Endothelial cell of umbilical vein (primary cell): ENCODE results near the gene UBASH3A. TPM values are rescaled to one million over a fixed set of nuclear protein-coding genes. Genes with fewer than 3 reads are reported as not detected.

Source experiments
- BruUV-seq: library from RNA; stranded (reverse); fragments of 400-500 nt; replicated peaks from 2 replicates; lab custom pipeline; 2021; lab: Mats Ljungman, UMichigan
- CTCF ChIA-PET: fragments of 300-600, 350-600 bp; sonication (Branson Sonifier 250); formaldehyde crosslinking; loops from one replicate; lab custom pipeline; 2021; ENCODE audit warnings: antibody characterized with exemption, inconsistent platforms; lab: Charles Lee
- POLR2A ChIA-PET: fragments of 300-600, 350-600 bp; sonication (Branson Sonifier 250); formaldehyde crosslinking; loops from one replicate; lab custom pipeline; 2021; ENCODE audit warnings: antibody characterized with exemption, inconsistent platforms; lab: Charles Lee
- DNase-seq: peaks from one replicate; pipeline ENCODE4 v3.0.0-alpha.2; 2011; ENCODE audit warnings: low read depth, low spot score
- FAIRE-seq: peaks from 2 replicates; lab custom pipeline; 2011; peaks lifted over from hg19 to GRCh38; lab: Jason Lieb, UNC
- H2AFZ ChIP-seq: 2 replicates; pipeline ENCODE4 v1.6.0; 2012; ENCODE audit warnings: low read depth, low read length, control low read depth, inconsistent platforms
- H3K27ac ChIP-seq: 2 replicates; pipeline ENCODE4 v1.5.1; 2011; ENCODE audit warnings: low read depth, mild to moderate bottlenecking, control low read depth, low read length, moderate library complexity; ENCODE audit not compliant: insufficient read depth
- H3K27me3 ChIP-seq, 2 experiments: 2 replicates each; pipeline versions ENCODE4 v1.6.0 to v1.6.1; 2011; ENCODE audit warnings: low read length in 2 of 2, mixed read lengths in 1 of 2; ENCODE audit not compliant: control insufficient read depth in 2 of 2, insufficient read depth in 2 of 2
- H3K36me3 ChIP-seq, 2 experiments: 2 replicates in 1 of 2; 3 replicates in 1 of 2; pipeline ENCODE4 v1.5.1; 2011; ENCODE audit warnings: low read length in 2 of 2, mild to moderate bottlenecking in 1 of 2, moderate library complexity in 1 of 2; ENCODE audit not compliant: control insufficient read depth in 2 of 2, insufficient read depth in 2 of 2; ENCODE audit errors: extremely low read depth in 1 of 2
- H3K4me1 ChIP-seq: 3 replicates; pipeline ENCODE4 v1.5.1; 2011; ENCODE audit warnings: mild to moderate bottlenecking, low read length; ENCODE audit not compliant: control insufficient read depth, insufficient read depth; ENCODE audit errors: extremely low read depth
- H3K4me2 ChIP-seq: 2 replicates; pipeline ENCODE4 v1.6.1; 2011; ENCODE audit warnings: low read length, control low read depth, mixed read lengths; ENCODE audit not compliant: insufficient read depth
- H3K4me3 ChIP-seq, 3 experiments: fragments of 200-600 bp in 1 of 3; sonication (generic), shearing (Covaris generic) in 1 of 3; replicated peaks in 1 of 3; 2 replicates each; pipeline ENCODE4 v1.5.1; 2011 to 2016; ENCODE audit warnings: control low read depth in 3 of 3, low read length in 3 of 3, mild to moderate bottlenecking in 2 of 3, inconsistent platforms in 1 of 3, low read depth in 1 of 3, moderate library complexity in 1 of 3; ENCODE audit not compliant: insufficient read depth in 1 of 3
- H3K79me2 ChIP-seq: 2 replicates; pipeline ENCODE4 v1.6.0; 2012; ENCODE audit warnings: low read length, inconsistent platforms; ENCODE audit not compliant: control insufficient read depth, insufficient read depth
- H3K9ac ChIP-seq: replicated peaks from 2 replicates; pipeline ENCODE3; 2011; ENCODE audit warnings: low read length, control low read depth; ENCODE audit not compliant: insufficient read depth; ENCODE audit errors: extremely low read depth
- H3K9me1 ChIP-seq: replicated peaks from 3 replicates; pipeline ENCODE4 v1.6.0; 2011; ENCODE audit warnings: mild to moderate bottlenecking, low read length; ENCODE audit not compliant: control insufficient read depth, insufficient read depth; ENCODE audit errors: extremely low read depth
- H3K9me3 ChIP-seq: replicated peaks from 2 replicates; pipeline ENCODE4 v1.5.1; 2012; ENCODE audit warnings: low read length, inconsistent platforms; ENCODE audit not compliant: control insufficient read depth, insufficient read depth
- H4K20me1 ChIP-seq: replicated peaks from 2 replicates; pipeline ENCODE3; 2011; ENCODE audit warnings: mild to moderate bottlenecking, low read length; ENCODE audit not compliant: control insufficient read depth, insufficient read depth; ENCODE audit errors: extremely low read depth
- EZH2 ChIP-seq: IDR thresholded peaks from 2 replicates; pipeline ENCODE4 v1.6.1; 2012; ENCODE audit warnings: borderline replicate concordance, low read depth, mild to moderate bottlenecking, moderate library complexity, low read length, inconsistent platforms; ENCODE audit not compliant: severe bottlenecking
- FOS ChIP-seq: IDR thresholded peaks from 2 replicates; pipeline ENCODE4 v1.6.1; 2011; ENCODE audit warnings: mild to moderate bottlenecking, low read length, moderate library complexity, borderline replicate concordance; ENCODE audit not compliant: insufficient read depth
- GATA2 ChIP-seq: IDR thresholded peaks from 2 replicates; pipeline ENCODE4 v1.7.0; 2011; ENCODE audit warnings: low read depth, mild to moderate bottlenecking, moderate library complexity, mixed read lengths, low read length; ENCODE audit not compliant: insufficient read length, insufficient read depth
- MYC ChIP-seq: IDR thresholded peaks from one replicate; pipeline ENCODE4 v1.6.1; 2011; ENCODE audit warnings: mild to moderate bottlenecking, low read depth, low read length
- POLR2AphosphoS5 ChIP-seq: IDR thresholded peaks from 2 replicates; pipeline ENCODE4 v1.6.1; 2012; ENCODE audit warnings: low read depth, mild to moderate bottlenecking, control low read depth, low read length, moderate library complexity; ENCODE audit not compliant: insufficient read depth
- dilution Hi-C: fragments of 300-500 bp; cut with MboI; formaldehyde crosslinking; loops from one replicate; pipeline ENCODE4 v1.15.0; 2019; ENCODE audit warnings: low sequenced_read_pairs; ENCODE audit not compliant: extremely low pct_ligation_motif_present
- intact Hi-C: fragments of 100-400 bp; cut with micrococcal nuclease; formaldehyde crosslinking; loops from one replicate; pipeline ENCODE4 v1.10.0; 2022
- polyA plus RNA-seq, 4 experiments: library from polyadenylated mRNA; depleted of rRNA in 3 of 4; stranded (reverse) in 3 of 4; unstranded in 1 of 4; fragments of >200 nt; gene quantifications; 2 replicates each; pipeline versions ENCODE4 v1.2.1 to v1.2.3, GENCODE V29; 2011 to 2012; ENCODE audit warnings: missing spikeins in 1 of 4
- total RNA-seq: library from RNA; stranded (reverse); gene quantifications from 2 replicates; pipeline ENCODE4 v1.2.3, GENCODE V29; 2021
- TF ChIP-seq, protein P1 (sequence below): IDR thresholded peaks from 2 replicates; pipeline ENCODE4 v1.6.1; 2011; ENCODE audit not compliant: insufficient read depth, insufficient read length

Gene UBASH3A
- total and polyA plus RNA-seq, 2 donors (not counting 3 experiments of a cell fraction or from before 2014, with no cell fraction given) = not detected

- no peak for DNase-seq
- no peaks in the 10 kb centered on the region for H3K4me1 ChIP-seq
- TF ChIP-seq EZH2 = no peak
- TF ChIP-seq, protein P1, sequence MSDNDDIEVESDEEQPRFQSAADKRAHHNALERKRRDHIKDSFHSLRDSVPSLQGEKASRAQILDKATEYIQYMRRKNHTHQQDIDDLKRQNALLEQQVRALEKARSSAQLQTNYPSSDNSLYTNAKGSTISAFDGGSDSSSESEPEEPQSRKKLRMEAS = no peak
- no peak overlapping the region for H3K27ac ChIP-seq
- POLR2A ChIA-PET = no interaction called here
- H3K36me3 ChIP-seq = no peaks in the 10 kb centered on the region
- H3K79me2 ChIP-seq = no peaks in the 10 kb centered on the region
- H3K4me3 ChIP-seq = no peak overlapping the region
- CTCF ChIA-PET = no interaction called here
- H3K4me2 ChIP-seq = no peak overlapping the region
- H3K9me1 ChIP-seq = no peaks in the 10 kb centered on the region
- no peaks in the 10 kb centered on the region for H3K9me3 ChIP-seq
- no peak overlapping the region for H3K9ac ChIP-seq
- no peak for FAIRE-seq
- BruUV-seq = no TSS peak
- no peak overlapping the region for H2AFZ ChIP-seq
- peaks cover 0 to 1% of the 10 kb centered on the region in 2 experiments for H3K27me3 ChIP-seq
- no peaks in the 10 kb centered on the region for H4K20me1 ChIP-seq
- dilution Hi-C loops = no loop called here
- intact Hi-C loops = no loop called here
Measured at GRCh38 chr21:42373196-42373907, 30.4 kb upstream of the UBASH3A start.

- intact Hi-C loops (no loop called here), dilution Hi-C loops (no loop called here)
- no peak for FAIRE-seq
- no peaks in the 10 kb centered on the region for H3K9me1 ChIP-seq
- H3K4me1 ChIP-seq = no peaks in the 10 kb centered on the region
- no TSS peak for BruUV-seq
- H3K27me3 ChIP-seq = peaks cover 0 to 1% of the 10 kb centered on the region in 2 experiments
- no peaks in the 10 kb centered on the region for H4K20me1 ChIP-seq
- POLR2A ChIA-PET = no interaction called here
- no peak overlapping the region for H3K4me3 ChIP-seq
- no peak overlapping the region for H3K9ac ChIP-seq
- no peaks in the 10 kb centered on the region for H3K36me3 ChIP-seq
- H3K27ac ChIP-seq = no peak overlapping the region
- CTCF ChIA-PET = no interaction called here
- H3K9me3 ChIP-seq = no peaks in the 10 kb centered on the region
- no peak for DNase-seq
- H3K4me2 ChIP-seq = no peak overlapping the region
- no peak for TF ChIP-seq FOS
- TF ChIP-seq MYC = no peak
- no peak for TF ChIP-seq GATA2
- no peak for TF ChIP-seq POLR2AphosphoS5
- no peak for TF ChIP-seq EZH2
- H2AFZ ChIP-seq = no peak overlapping the region
- H3K79me2 ChIP-seq = no peaks in the 10 kb centered on the region
Measured at GRCh38 chr21:42373908-42374455, 29.7 kb upstream of the UBASH3A start.
